Memory B cell (primary cell): Measurements from ENCODE around the gene RASGRP2.

Experiments
- ATAC-seq: fragments of 150-1000 bp; cut with Tn5 transposase; 2 replicates; pipeline ENCODE4 v1.10.0; 2021; ENCODE audit warnings: low read depth, mild to moderate bottlenecking, moderate library complexity
- DNase-seq, 2 donors: peaks; one replicate each; pipeline ENCODE4 v3.0.0; 2022; ENCODE audit warnings: low spot score in 2 of 2
- H3K27ac Mint-ChIP-seq: one replicate; pipeline ENCODE4 v1.8.0; 2022; ENCODE audit warnings: mild to moderate bottlenecking, moderate library complexity, mixed read lengths
- H3K27me3 Mint-ChIP-seq: one replicate; pipeline ENCODE4 v1.8.0; 2022; ENCODE audit warnings: mixed read lengths
- H3K36me3 Mint-ChIP-seq: one replicate; pipeline ENCODE4 v1.8.0; 2022; ENCODE audit warnings: mild to moderate bottlenecking, mixed read lengths
- H3K4me1 Mint-ChIP-seq: one replicate; pipeline ENCODE4 v1.8.0; 2022; ENCODE audit warnings: mixed read lengths
- H3K4me3 Mint-ChIP-seq: one replicate; pipeline ENCODE4 v1.8.0; 2022; ENCODE audit warnings: mild to moderate bottlenecking, moderate library complexity, mixed read lengths
- H3K9me3 Mint-ChIP-seq: one replicate; pipeline ENCODE4 v1.8.0; 2022; ENCODE audit warnings: mixed read lengths

The RASGRP2 gene

DNA sequence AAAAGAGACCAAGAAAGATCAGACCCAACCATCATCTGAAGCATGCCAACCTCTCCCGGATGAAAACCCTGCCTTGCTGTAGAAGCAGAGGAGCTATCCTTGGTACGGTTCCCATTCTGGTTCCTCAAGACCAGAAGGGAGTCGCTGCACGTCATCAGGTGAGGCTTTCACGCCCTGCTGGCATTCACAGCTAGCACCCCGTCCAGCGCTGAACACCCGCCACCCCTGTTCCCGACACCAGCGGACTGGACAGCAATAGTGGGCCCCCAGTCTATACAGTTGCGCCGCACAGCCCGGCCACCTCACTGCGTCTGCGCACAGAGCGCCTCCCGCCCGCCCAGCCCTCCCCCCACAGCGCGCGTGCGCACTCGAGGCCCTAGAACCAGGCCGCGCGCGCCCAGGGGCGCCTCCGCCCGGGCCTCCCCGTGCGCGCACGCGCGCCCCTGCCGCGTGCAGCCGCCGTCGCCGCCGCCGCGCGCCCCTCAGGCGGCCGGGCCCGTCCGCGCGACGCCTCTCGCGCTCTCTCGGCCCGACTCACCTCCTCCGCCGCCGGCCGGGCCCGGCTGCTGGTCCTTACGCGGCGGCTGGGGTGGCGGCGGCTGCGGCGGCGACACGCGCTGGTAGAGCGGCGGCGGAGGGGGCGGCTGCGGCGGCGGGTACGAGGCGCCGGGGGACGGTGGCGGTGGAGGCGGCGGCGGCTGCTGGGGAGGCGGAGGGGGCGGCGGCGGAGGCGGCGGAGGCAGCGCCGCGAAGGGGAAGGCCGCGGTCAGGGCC, 33.7 kb upstream of the RASGRP2 start:
- ATAC-seq (peak; percentile 6), DNase-seq (peak; percentile 74 to 78)
- H3K27me3 Mint-ChIP-seq = no peaks in the 10 kb centered on the region
- H3K9me3 Mint-ChIP-seq = no peaks in the 10 kb centered on the region
- peaks cover 30% of the 10 kb centered on the region for H3K36me3 Mint-ChIP-seq
- peaks cover 36% of the 10 kb centered on the region for H3K4me1 Mint-ChIP-seq
- peak overlapping the region; percentile 100 for H3K27ac Mint-ChIP-seq
- peak overlapping the region; percentile 86 for H3K4me3 Mint-ChIP-seq

DNA sequence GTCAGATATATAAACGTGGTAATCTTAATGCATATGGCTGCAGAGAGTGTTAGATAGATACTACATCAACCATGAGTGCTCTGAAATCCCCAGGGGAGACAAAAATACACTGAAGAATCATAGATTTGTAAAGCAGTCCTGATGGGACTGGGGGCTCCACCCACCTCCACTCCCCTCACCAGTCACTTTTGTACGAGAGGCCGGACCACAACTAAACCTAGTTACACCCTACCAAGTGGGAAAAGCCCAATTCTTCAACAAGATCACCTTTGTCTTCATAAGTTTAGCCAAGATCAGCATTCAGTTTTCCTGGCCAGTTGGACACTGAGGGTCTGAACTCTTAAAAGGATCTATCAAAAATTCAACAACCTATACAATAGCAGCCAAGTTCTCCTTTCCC, 32.9 kb upstream of the RASGRP2 start:
- ATAC-seq (no peak), DNase-seq (no peak)
- H3K4me3 Mint-ChIP-seq = peak overlapping the region; percentile 86
- H3K27ac Mint-ChIP-seq = peak overlapping the region; percentile 90
- no peaks in the 10 kb centered on the region for H3K27me3 Mint-ChIP-seq
- no peaks in the 10 kb centered on the region for H3K9me3 Mint-ChIP-seq
- H3K36me3 Mint-ChIP-seq = peaks cover 35% of the 10 kb centered on the region
- peaks cover 37% of the 10 kb centered on the region for H3K4me1 Mint-ChIP-seq

DNA sequence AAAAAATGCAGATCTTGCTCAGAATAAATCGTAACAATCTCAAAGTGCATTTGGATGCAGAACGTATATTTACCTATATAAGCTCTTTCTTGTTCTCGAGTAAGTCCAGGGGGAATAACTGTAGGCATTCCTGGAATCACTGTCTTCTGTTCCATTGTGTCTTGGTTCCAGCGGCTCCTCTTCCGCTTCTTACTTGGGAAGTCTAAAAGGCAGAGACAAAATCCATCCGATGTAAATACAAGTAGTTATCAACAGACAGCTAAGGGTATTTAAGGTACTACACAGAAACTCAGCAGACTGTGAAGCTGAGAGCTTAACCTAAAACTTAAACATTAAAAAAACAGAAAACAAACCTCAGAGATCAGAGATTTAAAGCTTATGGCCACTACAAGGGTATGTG, 32.5 kb upstream of the RASGRP2 start:
- H3K27me3 Mint-ChIP-seq = no peaks in the 10 kb centered on the region
- no peak for ATAC-seq
- peaks cover 40% of the 10 kb centered on the region for H3K4me1 Mint-ChIP-seq
- no peaks in the 10 kb centered on the region for H3K9me3 Mint-ChIP-seq
- no peak for DNase-seq
- H3K27ac Mint-ChIP-seq = peak overlapping the region; percentile 90
- peaks cover 37% of the 10 kb centered on the region for H3K36me3 Mint-ChIP-seq
- peak overlapping the region; percentile 86 for H3K4me3 Mint-ChIP-seq

DNA sequence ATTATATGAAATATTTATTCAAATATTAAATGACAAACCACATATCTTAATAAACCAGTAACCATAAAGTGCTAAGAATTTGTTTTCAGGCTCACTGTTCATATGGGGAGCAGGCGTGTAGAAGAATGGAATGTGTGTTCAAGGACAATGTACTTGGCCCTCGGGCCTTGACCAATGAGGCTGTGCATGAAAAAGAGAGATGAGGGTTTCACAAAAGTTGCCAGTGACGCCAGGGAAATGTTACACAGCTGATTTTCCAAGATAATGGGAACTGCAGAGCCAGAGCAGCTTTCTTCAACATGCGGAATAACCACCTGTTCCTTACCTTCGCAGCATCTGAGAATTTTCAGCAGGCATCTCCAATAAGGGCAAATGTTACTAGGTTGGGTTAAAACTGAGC, 30.2 kb upstream of the RASGRP2 start:
- no peaks in the 10 kb centered on the region for H3K27me3 Mint-ChIP-seq
- no peaks in the 10 kb centered on the region for H3K9me3 Mint-ChIP-seq
- H3K27ac Mint-ChIP-seq = peak overlapping the region; percentile 75
- H3K4me3 Mint-ChIP-seq = no peak overlapping the region
- H3K36me3 Mint-ChIP-seq = peaks cover 52% of the 10 kb centered on the region
- ATAC-seq (no peak), DNase-seq (no peak)
- H3K4me1 Mint-ChIP-seq = peaks cover 48% of the 10 kb centered on the region

DNA sequence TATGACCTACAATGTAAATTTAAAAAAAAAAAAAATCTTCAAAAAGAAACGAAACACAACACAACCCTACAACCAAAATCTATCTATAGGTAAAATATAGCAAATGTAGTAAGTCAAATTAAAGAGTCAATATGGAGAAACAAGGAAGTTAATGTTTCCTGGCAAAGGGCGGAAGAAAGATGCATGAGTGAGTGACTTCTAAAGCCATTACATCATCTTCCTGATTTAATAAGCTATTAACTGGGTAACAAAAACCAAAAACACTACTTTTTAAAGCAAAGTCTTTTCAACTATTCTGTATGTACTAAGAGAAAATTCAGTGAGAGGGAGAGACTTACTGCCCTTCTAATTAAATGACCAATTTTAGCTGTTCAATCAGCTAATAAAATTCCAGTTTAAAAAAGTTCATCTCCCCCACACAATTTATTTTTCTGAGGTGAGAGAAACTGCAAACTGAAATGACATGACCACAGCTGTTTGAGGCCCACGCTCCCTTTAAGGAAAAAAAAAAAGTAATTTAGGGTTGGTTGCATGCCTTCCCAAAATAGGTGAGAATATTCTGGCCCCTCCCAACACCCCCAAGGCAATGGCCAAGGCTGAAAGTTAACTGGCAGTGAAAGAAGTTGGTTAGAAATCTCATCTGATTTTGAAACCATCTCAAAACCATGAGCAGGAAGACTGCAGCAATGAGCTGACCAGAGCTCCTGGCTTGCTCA, 28.5 kb upstream of the RASGRP2 start:
- DNase-seq (no peak), ATAC-seq (peak; percentile 61)
- Mint-ChIP-seq H3K27ac (peak overlapping the region; percentile 89), H3K4me3 (peak overlapping the region; percentile 80), H3K36me3 (peaks cover 67% of the 10 kb centered on the region), H3K9me3 (no peaks in the 10 kb centered on the region), H3K4me1 (peaks cover 58% of the 10 kb centered on the region), H3K27me3 (no peaks in the 10 kb centered on the region)

DNA sequence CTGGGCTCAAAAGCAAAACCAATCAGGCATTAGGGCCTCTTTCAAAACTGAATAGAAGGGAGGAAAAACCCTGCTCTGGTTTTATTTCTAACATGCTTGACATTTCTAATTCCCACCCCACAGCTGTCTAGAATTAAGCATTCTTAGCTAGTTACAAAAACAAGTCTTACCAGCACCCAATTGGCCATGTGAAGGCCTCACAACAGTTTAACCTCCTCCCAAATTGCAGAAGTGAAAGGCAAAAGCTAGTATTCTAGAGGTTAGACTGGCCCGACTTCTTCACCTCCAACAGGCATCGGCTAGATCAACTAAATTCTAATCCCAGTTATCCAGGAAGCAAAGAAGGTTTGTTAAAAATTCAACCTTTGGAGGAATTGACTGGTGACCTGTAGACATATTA, 27.9 kb upstream of the RASGRP2 start:
- H3K27me3 Mint-ChIP-seq = no peaks in the 10 kb centered on the region
- peak overlapping the region; percentile 89 for H3K27ac Mint-ChIP-seq
- H3K4me3 Mint-ChIP-seq = peak overlapping the region; percentile 80
- H3K36me3 Mint-ChIP-seq = peaks cover 61% of the 10 kb centered on the region
- peaks cover 55% of the 10 kb centered on the region for H3K4me1 Mint-ChIP-seq
- no peaks in the 10 kb centered on the region for H3K9me3 Mint-ChIP-seq
- peak; percentile 89 for ATAC-seq
- DNase-seq = peak in 1 of 2 donors; percentile 55

DNA sequence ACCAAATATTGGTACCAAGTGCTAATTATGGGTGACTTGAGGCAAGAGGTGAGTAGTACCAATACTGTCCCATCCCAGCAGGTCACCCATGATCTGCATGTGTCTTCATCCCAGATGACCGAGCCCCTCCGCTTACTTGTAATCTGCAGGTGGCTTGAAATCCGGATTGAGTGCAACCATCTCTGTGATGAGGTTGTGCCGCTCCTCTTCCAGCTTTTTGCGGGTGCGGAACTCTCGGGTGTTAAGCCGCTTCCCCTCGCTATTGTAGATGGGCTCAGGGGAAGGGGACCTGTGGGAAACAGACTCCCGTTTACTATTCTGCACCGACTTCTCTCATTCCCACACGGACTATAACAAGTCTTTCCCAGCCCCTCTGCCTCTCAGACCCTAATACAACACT, 26.2 kb upstream of the RASGRP2 start:
- Mint-ChIP-seq H3K27ac (peak overlapping the region; percentile 89), H3K36me3 (peaks cover 60% of the 10 kb centered on the region), H3K4me3 (peak overlapping the region; percentile 5), H3K4me1 (peaks cover 51% of the 10 kb centered on the region), H3K27me3 (no peaks in the 10 kb centered on the region), H3K9me3 (no peaks in the 10 kb centered on the region)
- ATAC-seq (no peak), DNase-seq (no peak)

DNA sequence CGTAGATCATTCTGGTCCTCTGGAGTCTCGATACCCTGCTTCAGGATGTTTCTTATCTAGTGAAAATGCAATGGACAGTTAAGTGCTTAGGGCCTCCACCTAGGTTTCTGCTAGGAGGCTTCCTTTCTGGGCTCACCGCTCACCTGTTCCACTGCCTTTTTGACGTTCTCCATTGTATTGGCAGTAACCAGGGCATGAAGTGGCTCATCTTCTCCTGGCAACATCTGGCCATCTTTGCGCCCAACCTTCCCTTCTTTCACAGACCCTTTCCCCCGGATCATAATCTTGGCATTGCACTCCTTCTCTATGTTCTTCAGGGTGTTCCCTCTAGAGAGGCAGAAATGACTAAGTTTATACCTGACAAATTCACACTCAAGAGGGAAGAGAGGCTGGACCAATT, 25.3 kb upstream of the RASGRP2 start:
- Mint-ChIP-seq H3K27me3 (no peaks in the 10 kb centered on the region), H3K4me3 (peak overlapping the region; percentile 35), H3K27ac (peak overlapping the region; percentile 67), H3K9me3 (no peaks in the 10 kb centered on the region), H3K4me1 (peaks cover 55% of the 10 kb centered on the region), H3K36me3 (peaks cover 61% of the 10 kb centered on the region)
- no peak for DNase-seq
- no peak for ATAC-seq

DNA sequence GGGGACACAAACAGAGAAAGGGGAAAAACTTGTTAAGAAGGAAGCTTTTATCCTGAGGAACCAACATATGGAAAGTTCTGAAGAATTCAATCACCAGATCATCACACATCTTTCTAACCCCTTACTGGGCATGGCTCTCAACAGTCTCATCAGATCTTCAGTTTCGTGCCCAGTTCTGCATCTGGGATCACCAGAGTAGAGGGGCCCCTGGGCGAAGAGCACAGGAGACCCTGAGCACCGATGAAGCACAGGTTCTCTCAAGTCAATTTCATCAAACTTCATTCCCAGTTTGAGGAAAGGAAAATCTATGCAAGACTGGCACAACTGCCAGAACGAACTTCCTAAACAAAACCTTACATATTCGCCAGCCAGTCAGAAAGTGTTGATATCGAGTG, 24.4 kb upstream of the RASGRP2 start:
- Mint-ChIP-seq H3K36me3 (peaks cover 59% of the 10 kb centered on the region), H3K4me1 (peaks cover 57% of the 10 kb centered on the region), H3K27me3 (no peaks in the 10 kb centered on the region), H3K27ac (no peak overlapping the region), H3K9me3 (no peaks in the 10 kb centered on the region), H3K4me3 (no peak overlapping the region)
- no peak for ATAC-seq
- DNase-seq = no peak

DNA sequence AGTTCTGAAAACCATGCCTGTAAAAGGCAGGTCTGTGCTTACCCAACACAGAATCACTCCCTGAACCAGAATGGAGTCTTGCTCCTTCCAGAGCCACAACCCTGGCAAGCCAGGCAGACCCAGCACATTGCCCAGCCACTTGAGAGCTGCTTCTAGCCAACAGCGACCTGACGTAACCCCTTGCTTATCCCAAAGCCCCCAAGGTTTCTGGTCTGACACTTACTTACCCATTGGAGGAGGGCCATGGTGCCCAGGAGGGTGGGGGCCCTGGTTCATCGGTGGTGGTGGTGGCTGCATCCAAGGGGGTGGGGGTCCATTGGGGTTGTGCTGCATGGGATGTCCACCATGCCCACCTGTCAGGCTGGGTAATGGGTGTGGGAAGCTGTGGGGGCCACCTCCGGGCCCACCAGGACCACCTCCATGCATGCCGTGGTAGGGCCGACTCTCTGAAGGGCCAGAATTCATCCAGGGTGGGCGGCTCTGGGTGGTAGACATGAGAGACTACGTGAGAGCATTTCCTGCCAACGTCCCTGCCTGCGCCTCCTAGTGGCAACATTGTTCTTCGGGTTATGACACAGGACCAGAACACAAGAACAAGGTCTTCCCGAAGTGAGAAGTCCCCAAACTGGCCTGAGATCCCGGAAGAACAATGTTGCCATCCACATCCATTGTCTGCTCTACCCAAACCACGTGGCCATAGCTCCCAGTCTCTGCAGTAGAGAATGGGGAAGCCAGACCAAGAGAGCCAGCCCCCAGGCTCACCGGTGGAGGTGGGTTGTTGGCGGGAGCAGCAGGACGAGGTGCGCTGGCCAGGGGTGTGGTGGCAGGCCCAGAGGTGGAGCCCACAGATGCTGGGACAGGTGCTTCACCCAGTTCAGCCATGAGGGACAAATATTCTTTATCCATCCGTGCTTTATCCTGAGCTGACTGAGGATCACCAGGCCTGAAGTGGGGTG, 23.7 kb upstream of the RASGRP2 start:
- peak overlapping the region; percentile 46 for H3K4me3 Mint-ChIP-seq
- H3K27ac Mint-ChIP-seq = peak overlapping the region; percentile 82
- DNase-seq (peak; percentile 79 to 80), ATAC-seq (peak; percentile 11)
- no peaks in the 10 kb centered on the region for H3K27me3 Mint-ChIP-seq
- peaks cover 58% of the 10 kb centered on the region for H3K36me3 Mint-ChIP-seq
- no peaks in the 10 kb centered on the region for H3K9me3 Mint-ChIP-seq
- peaks cover 61% of the 10 kb centered on the region for H3K4me1 Mint-ChIP-seq

DNA sequence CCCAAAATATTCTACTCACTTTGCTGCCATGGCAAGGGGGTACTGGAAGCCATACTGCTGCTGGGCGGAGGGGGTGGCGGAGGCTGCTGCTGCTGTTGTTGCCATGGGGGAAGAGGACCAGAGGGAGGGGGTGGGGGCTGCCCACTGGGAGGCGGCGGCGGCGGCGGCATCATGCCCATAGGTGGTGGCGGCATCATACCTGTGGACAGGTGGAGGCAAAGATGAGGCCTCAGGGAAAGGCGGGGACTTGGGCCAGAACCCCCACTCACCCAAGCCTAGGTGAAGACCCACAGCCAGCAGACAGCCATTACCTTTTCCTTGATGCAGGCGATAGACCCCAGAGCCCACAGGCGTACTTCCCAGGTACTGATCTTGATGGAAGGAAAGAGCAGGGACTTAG, 22.9 kb upstream of the RASGRP2 start:
- no peak for ATAC-seq
- no peak for DNase-seq
- H3K9me3 Mint-ChIP-seq = no peaks in the 10 kb centered on the region
- H3K4me3 Mint-ChIP-seq = no peak overlapping the region
- H3K4me1 Mint-ChIP-seq = peaks cover 62% of the 10 kb centered on the region
- H3K27ac Mint-ChIP-seq = peak overlapping the region; percentile 82
- H3K27me3 Mint-ChIP-seq = no peaks in the 10 kb centered on the region
- H3K36me3 Mint-ChIP-seq = peaks cover 54% of the 10 kb centered on the region

DNA sequence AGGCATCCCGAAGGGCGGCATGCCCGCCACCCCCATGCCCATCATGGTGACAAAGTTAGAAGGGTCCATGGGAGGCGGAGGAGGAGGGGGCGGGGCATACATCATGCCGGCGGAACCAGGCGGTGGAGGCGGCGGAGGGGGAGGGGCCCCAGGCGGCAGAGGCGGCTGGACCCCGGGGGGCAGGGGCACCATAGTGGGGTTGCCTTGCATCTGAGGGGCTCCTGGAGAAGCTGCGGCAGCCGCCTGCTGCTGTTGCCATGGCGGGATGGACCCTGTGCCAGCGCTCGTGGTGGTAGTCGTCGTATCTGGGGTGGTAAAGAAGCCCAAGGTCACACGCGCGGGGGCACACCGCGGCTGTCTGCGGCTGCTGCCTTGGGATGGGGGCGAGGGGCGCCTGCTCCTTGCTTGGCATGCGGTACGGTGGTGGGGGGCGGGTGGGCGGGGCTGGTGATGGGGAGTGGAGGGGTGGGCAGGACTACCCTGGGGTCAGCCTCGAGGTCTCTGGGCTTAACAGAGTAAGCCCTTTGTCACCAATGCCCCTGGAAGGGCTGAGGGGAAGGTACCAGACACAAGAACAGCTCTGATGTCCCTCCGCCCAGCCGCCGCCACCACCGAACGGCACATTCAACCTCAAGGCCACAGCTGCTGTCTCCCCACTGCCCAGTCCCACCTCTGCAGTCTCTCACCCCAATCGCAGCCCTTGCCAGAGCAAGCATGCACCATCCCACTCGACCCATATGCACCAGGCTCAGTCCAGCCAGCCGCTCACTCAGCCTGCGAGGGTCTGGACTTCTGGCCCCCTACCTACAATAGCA, 22.1 kb upstream of the RASGRP2 start:
- Mint-ChIP-seq H3K4me1 (peaks cover 61% of the 10 kb centered on the region), H3K27ac (peak overlapping the region; percentile 82), H3K4me3 (peak overlapping the region; percentile 29), H3K36me3 (peaks cover 50% of the 10 kb centered on the region), H3K9me3 (no peaks in the 10 kb centered on the region), H3K27me3 (no peaks in the 10 kb centered on the region)
- DNase-seq (no peak), ATAC-seq (no peak)

DNA sequence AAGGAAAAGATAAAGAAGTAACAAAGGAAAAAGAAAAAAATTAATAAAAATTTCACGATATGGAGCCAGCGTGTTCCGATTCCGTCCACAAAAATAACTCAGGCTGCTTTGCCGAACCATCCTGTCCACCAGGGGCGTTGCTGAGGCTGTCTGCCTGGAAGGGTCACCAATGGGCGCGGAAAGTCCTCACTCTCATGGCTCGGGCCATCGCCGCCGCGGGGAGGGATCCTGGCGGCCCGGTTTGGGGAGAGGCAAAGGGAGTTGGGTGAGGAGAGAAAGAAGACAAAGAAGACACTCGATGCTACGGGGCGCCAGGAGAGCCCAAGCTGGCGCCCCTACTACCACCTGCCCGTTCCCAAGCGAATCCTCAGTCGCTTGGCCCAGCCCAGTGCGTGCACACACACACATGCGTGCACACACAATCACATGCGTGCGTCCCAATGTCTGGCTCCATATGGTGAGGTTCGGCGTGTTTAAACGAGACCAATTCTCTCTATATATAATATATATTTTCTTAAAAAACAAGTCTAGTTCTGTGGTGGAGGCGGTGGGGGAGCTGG, 21.4 kb upstream of the RASGRP2 start:
- no peaks in the 10 kb centered on the region for H3K9me3 Mint-ChIP-seq
- DNase-seq (no peak), ATAC-seq (no peak)
- H3K36me3 Mint-ChIP-seq = peaks cover 44% of the 10 kb centered on the region
- peak overlapping the region; percentile 88 for H3K27ac Mint-ChIP-seq
- peak overlapping the region; percentile 67 for H3K4me3 Mint-ChIP-seq
- H3K27me3 Mint-ChIP-seq = no peaks in the 10 kb centered on the region
- peaks cover 61% of the 10 kb centered on the region for H3K4me1 Mint-ChIP-seq
